Upper lobe of left lung (tissue), 4 donors: ENCODE results near the gene CSF3.
A peak's percentile ranks its signal among the peaks of the same experiment; 100 is the strongest.

Experiments
- CTCF ChIP-seq, 6 experiments: fragments of 450-650 bp in 4 of 6; fragments of 200-600 bp in 2 of 6; sonication (generic) in 2 of 6; IDR thresholded peaks; one replicate each; pipeline ENCODE4 v1.5.1; 2016 to 2019; ENCODE audit warnings: antibody characterized with exemption in 6 of 6
- EP300 ChIP-seq, 4 donors: sonication (generic); formaldehyde crosslinking; IDR thresholded peaks; one replicate each; pipeline ENCODE4 v1.5.1; 2017; ENCODE audit warnings: antibody characterized with exemption in 4 of 4, control low read depth in 2 of 4
- POLR2A ChIP-seq, 4 donors: fragments of 450-650 bp; IDR thresholded peaks; one replicate each; pipeline ENCODE4 v1.5.1; 2016 to 2017; ENCODE audit warnings: antibody characterized with exemption in 4 of 4, mild to moderate bottlenecking in 2 of 4
- POLR2AphosphoS5 ChIP-seq, 2 donors: sonication (generic); formaldehyde crosslinking; IDR thresholded peaks; one replicate each; pipeline ENCODE4 v1.5.1; 2017; ENCODE audit warnings: antibody characterized with exemption in 2 of 2

DNA sequence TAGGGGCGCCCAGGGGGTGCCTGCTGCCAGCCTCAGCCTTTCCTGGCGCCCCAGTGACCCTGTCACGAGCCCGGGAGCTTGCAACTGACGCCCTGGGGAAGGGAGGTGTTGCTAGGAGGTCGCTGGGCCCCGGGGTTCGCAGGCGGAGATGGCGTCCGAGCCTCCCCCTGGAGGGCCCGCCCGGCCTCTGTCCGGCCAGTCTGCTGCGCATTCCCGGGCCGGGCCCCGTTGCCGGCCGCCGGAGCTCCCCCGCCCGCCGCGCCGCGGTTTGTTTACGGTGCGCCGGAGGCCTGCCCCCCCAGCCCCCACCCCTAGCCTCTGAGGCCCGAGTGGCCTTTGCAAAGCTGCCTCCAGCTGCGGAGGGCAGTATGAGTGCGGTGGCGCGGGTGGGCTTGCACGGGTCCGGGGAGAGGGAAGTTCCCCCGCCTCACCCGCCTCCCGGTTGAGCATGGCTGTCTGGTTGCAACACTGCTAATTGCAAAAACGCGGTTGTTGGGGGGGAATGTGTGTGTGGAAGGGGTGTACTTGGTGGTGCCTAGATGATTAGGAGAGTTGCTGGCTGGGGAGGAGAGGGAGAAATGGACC, 48.0 kb downstream of the CSF3 start:
- TF ChIP-seq CTCF (IDR thresholded peaks at IDR 0.05) = peak in 1 of 6 experiments; percentile 36
- peak in 1 of 2 donors; percentile 6 for TF ChIP-seq POLR2AphosphoS5 (IDR thresholded peaks at IDR 0.05)
- TF ChIP-seq POLR2A (IDR thresholded peaks at IDR 0.05) = peak in 2 of 4 donors; percentile 62 to 75
- TF ChIP-seq EP300 (IDR thresholded peaks at IDR 0.05) = no peak
